ENCODE measurements around the gene GSK3B.

GSK3B gene

GRCh38 chr3:120113128-120114116 lies 19.2 kb upstream of the GSK3B start:
- DNase-seq (ENCODE audit: low spot score), result no peak
- TF ChIP-seq, protein P1, sequence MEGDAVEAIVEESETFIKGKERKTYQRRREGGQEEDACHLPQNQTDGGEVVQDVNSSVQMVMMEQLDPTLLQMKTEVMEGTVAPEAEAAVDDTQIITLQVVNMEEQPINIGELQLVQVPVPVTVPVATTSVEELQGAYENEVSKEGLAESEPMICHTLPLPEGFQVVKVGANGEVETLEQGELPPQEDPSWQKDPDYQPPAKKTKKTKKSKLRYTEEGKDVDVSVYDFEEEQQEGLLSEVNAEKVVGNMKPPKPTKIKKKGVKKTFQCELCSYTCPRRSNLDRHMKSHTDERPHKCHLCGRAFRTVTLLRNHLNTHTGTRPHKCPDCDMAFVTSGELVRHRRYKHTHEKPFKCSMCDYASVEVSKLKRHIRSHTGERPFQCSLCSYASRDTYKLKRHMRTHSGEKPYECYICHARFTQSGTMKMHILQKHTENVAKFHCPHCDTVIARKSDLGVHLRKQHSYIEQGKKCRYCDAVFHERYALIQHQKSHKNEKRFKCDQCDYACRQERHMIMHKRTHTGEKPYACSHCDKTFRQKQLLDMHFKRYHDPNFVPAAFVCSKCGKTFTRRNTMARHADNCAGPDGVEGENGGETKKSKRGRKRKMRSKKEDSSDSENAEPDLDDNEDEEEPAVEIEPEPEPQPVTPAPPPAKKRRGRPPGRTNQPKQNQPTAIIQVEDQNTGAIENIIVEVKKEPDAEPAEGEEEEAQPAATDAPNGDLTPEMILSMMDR (IDR thresholded peaks at IDR 0.05; ENCODE audit: extremely low read depth, missing control alignments), result no peak

DNA sequence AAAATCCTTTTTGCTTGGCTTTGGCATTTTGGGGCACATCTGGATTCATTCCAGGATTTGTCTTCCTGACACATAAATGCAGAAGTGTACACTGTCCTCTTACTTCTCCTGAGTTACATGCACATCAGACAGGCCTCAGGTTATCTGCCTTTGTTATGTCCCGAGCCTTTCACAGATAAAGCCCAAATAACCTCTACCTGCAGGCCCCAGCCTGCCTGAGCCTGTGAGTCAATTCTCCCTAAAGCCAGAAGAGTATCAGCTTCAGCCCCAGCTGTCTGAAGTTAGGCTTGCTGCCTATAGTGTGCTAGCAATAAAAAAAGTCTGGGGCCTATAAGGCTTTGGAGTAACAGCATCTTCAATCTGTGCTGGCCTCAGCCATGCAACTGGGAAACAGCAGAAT lies 17.7 kb upstream of the GSK3B start:
- TF ChIP-seq, protein P1 (IDR thresholded peaks at IDR 0.05; ENCODE audit: extremely low read depth, missing control alignments), result no peak
- no peak for DNase-seq (ENCODE audit: low spot score)

DNA sequence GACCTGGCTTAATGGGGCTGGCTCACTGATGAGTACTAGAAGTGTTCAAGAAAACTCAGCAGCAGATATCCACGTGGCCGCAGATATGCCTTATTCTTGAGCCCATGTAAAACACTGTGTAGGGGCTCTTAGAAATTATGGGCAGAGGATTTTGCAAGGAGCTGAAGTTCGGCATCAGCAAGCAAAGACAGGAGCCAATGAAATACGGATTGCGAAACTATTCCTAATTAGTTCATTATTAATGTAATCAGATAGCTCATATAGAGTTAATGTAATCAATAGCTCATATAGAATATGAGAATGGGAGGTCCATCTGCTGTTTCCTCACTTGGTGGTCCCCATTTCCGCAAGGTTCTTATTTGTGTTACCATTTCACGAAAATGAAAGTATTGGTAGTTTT lies 9.0 kb upstream of the GSK3B start:
- no peak for DNase-seq (ENCODE audit: low spot score)
- TF ChIP-seq, protein P1 (IDR thresholded peaks at IDR 0.05; ENCODE audit: extremely low read depth, missing control alignments), result no peak

DNA sequence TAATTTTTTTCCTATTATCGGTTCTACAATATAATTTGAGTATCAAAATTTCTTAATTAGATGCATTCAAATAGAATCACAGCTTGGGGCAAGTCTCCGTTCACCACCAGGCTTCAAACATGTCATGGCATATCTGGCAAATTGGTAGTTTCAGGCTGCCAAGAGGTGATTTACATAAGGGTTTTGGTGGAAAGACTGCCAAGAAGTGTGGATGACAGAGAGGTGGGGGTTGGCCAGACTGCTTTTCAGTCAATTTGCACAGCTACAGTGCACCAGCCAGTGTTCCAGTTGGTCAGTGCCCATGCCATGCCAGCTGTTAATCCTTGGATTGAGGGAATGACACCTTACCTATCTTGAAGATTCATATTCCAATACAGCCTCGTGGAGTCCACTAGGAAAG lies 8.4 kb upstream of the GSK3B start:
- TF ChIP-seq, protein P1 (IDR thresholded peaks at IDR 0.05; ENCODE audit: extremely low read depth, missing control alignments), result no peak
- DNase-seq (ENCODE audit: low spot score), result no peak

GRCh38 chr3:120102232-120102631 lies 8.0 kb upstream of the GSK3B start:
- DNase-seq (ENCODE audit: low spot score), result no peak
- TF ChIP-seq, protein P1 (IDR thresholded peaks at IDR 0.05; ENCODE audit: extremely low read depth, missing control alignments), result no peak

DNA sequence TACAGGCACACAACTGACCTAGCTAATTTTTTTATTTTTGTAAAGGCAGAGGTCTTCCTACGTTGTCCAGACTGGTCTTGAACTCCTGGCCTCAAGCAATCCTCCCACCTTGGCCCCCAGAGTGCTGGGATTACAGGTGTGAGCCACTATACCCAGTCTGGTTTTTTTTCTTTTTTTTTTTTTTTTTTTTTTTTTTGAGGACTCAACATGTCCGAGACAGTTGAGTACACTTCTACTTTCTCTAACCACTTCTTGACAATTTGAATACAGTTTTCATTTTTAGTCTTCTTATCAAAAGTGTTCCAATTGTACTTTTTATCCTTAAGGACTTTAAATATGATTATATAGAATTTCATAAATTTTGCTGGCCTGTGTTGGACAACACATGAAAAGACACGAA lies 7.4 kb upstream of the GSK3B start:
- DNase-seq (ENCODE audit: low spot score), result no peak
- TF ChIP-seq, protein P1 (IDR thresholded peaks at IDR 0.05; ENCODE audit: extremely low read depth, missing control alignments), result no peak

DNA sequence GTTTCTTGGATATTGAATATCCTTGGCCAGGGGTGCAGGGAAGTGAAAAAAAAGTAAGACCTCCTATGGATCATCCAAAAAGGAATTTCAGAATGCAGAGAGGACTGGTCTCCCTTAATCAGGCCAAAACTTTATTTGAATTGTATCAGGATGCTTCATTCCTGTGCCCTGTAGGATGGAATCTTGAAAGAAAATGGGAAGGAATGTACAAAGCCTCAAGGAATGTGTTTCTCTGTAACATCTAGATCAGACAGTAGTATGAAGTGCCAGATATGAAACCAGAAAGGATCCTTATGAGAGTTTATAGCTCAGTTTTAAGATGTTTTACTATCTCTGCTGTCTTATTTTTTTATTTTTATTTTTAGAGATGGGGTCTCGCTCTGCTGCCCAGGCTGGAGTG lies 6.5 kb upstream of the GSK3B start:
- TF ChIP-seq, protein P1 (IDR thresholded peaks at IDR 0.05; ENCODE audit: extremely low read depth, missing control alignments), result no peak
- no peak for DNase-seq (ENCODE audit: low spot score)

All from GM20000 (cell line).